PC-3 (cell line): Measurements from ENCODE around the gene ADGRV1.

Source experiments
- CTCF ChIP-seq: fragments of 300-600 bp; sonication (generic); conservative IDR thresholded peaks from 2 replicates; pipeline ENCODE4 v1.5.1; 2017; ENCODE audit warnings: antibody characterized with exemption, low read depth, mild to moderate bottlenecking, low read length
- EZH2 ChIP-seq: fragments of 300-600 bp; sonication (generic); IDR thresholded peaks from one replicate; pipeline ENCODE4 v1.6.1; 2017; ENCODE audit warnings: antibody characterized with exemption, mild to moderate bottlenecking, low read length; ENCODE audit not compliant: unreplicated experiment
- EZH2phosphoT487 ChIP-seq: fragments of 300-600 bp; sonication (generic); IDR thresholded peaks from 2 replicates; pipeline ENCODE4 v1.6.1; 2018; ENCODE audit warnings: mild to moderate bottlenecking, antibody characterized with exemption, low read length, borderline replicate concordance

GRCh38 chr5:91159647-91160046 is 601.0 kb downstream of the ADGRV1 start:
- no peak for TF ChIP-seq CTCF
- no peak for TF ChIP-seq EZH2
- no peak for TF ChIP-seq EZH2phosphoT487
